Activated CD8-positive, alpha-beta memory T cell treated with anti-CD3 and anti-CD28 coated beads, Interleukin-2, amount 50 U/mL, for 48 hours (primary cell): ENCODE results near the gene USPL1.
A peak's percentile ranks its signal among the peaks of the same experiment; 100 is the strongest.

Source experiments
- DNase-seq: peaks from one replicate; pipeline ENCODE4 v3.0.0-alpha.2; 2020

USPL1 gene

GRCh38 chr13:30664689-30665275 lies 47.1 kb downstream of the USPL1 start:
- no peak for DNase-seq

- no peak for DNase-seq
Observed at GRCh38 chr13:30665638-30666037, 47.9 kb downstream of the USPL1 start.

- no peak for DNase-seq
Observed at GRCh38 chr13:30666113-30666512, 48.4 kb downstream of the USPL1 start.

GRCh38 chr13:30667014-30667413 lies 49.3 kb downstream of the USPL1 start:
- DNase-seq: no peak

- DNase-seq: no peak
Observed at GRCh38 chr13:30668312-30668711, 50.6 kb downstream of the USPL1 start.

- no peak for DNase-seq
Observed at GRCh38 chr13:30671271-30671815, 53.6 kb downstream of the USPL1 start.

GRCh38 chr13:30673669-30674521 lies 56.2 kb downstream of the USPL1 start:
- peak; percentile 100 for DNase-seq

GRCh38 chr13:30675717-30676116 lies 58.0 kb downstream of the USPL1 start:
- no peak for DNase-seq

GRCh38 chr13:30676672-30677071 lies 59.0 kb downstream of the USPL1 start:
- no peak for DNase-seq

- DNase-seq: peak; percentile 57
Observed at GRCh38 chr13:30679483-30680330, 62.0 kb downstream of the USPL1 start.

- no peak for DNase-seq
Observed at GRCh38 chr13:30681843-30682242, 64.1 kb downstream of the USPL1 start.

GRCh38 chr13:30685320-30685859 lies 67.7 kb downstream of the USPL1 start:
- DNase-seq: no peak

- DNase-seq: no peak
Observed at GRCh38 chr13:30685987-30686386, 68.3 kb downstream of the USPL1 start.

GRCh38 chr13:30687601-30688000 lies 69.9 kb downstream of the USPL1 start:
- DNase-seq: no peak

GRCh38 chr13:30689752-30690151 lies 72.0 kb downstream of the USPL1 start:
- no peak for DNase-seq

- DNase-seq: no peak
Observed at GRCh38 chr13:30690282-30691188, 72.8 kb downstream of the USPL1 start.

GRCh38 chr13:30692113-30692512 lies 74.4 kb downstream of the USPL1 start:
- no peak for DNase-seq

- DNase-seq: no peak
Observed at GRCh38 chr13:30696278-30697176, 78.8 kb downstream of the USPL1 start.

GRCh38 chr13:30697177-30697953 lies 79.6 kb downstream of the USPL1 start:
- DNase-seq: no peak

GRCh38 chr13:30697996-30698401 lies 80.3 kb downstream of the USPL1 start:
- no peak for DNase-seq
